T-helper 17 cell (primary cell): ENCODE measurements around the gene NR5A2. TPM values are rescaled to one million over a fixed set of nuclear protein-coding genes. Genes with fewer than 3 reads are reported as not detected.
"Not testable (repeated sequence)": the region's sequence is repeated elsewhere in the genome, so short reads cannot be mapped to it uniquely, and the experiment has no call there.

Source experiments
- ATAC-seq: fragments of 150-1000 bp; cut with Tn5 transposase; 2 replicates; pipeline ENCODE4 v1.10.0; 2021; ENCODE audit warnings: mild to moderate bottlenecking, moderate library complexity
- DNase-seq, 3 donors: peaks; one replicate each; pipeline versions ENCODE4 v3.0.0 to v3.0.0-alpha.2; 2020 to 2021
- H3K9me3 ChIP-seq: one replicate; pipeline ENCODE4 v1.7.0; 2013; ENCODE audit warnings: low read length, mild to moderate bottlenecking; ENCODE audit not compliant: control insufficient read depth, poor library complexity, severe bottlenecking
- H3K27ac Mint-ChIP-seq: one replicate; pipeline ENCODE4 v1.8.0; 2022; ENCODE audit warnings: mild to moderate bottlenecking, moderate library complexity, mixed read lengths
- H3K27me3 Mint-ChIP-seq: one replicate; pipeline ENCODE4 v1.8.0; 2022; ENCODE audit warnings: mixed read lengths
- H3K36me3 Mint-ChIP-seq: one replicate; pipeline ENCODE4 v1.8.0; 2022; ENCODE audit warnings: low read depth, mixed read lengths
- H3K4me1 Mint-ChIP-seq: one replicate; pipeline ENCODE4 v1.8.0; 2022; ENCODE audit warnings: mild to moderate bottlenecking, mixed read lengths
- H3K4me3 Mint-ChIP-seq: one replicate; pipeline ENCODE4 v1.8.0; 2022; ENCODE audit warnings: mild to moderate bottlenecking, moderate library complexity, mixed read lengths
- total RNA-seq, 4 donors: library from RNA in 2 of 4; stranded (reverse) in 2 of 4; gene quantifications; one replicate each; pipeline ENCODE4 v1.2.3 and lab custom pipeline; 2022 to 2026

NR5A2 gene
- total RNA-seq, 2 donors from 2014 or later, result not detected

DNA sequence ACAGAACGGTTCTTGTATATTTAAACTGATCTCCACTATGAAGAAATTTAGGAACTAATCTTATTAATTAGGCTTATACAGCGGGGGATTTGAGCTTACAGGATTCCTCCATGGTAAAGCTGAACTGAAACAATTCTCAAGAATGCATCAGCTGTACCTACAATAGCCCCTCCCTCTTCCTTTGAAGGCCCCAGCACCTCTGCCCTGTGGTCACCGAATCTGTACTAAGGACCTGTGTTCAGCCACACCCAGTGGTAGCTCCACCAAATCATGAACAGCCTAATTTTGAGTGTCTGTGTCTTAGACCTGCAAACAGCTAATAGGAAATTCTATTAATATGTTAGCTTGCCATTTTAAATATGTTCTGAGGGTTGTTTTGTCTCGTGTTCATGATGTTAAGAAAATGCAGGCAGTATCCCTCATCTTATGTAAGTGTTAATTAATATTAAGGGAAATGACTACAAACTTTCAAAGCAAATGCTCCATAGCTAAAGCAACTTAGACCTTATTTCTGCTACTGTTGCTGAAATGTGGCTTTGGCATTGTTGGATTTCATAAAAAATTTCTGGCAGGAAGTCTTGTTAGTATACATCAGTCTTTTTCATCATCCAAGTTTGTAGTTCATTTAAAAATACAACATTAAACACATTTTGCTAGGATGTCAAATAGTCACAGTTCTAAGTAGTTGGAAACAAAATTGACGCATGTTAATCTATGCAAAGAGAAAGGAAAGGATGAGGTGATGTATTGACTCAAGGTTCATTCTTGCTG lies 147.2 kb downstream of the NR5A2 start:
- ATAC-seq (no peak), DNase-seq (no peak)
- Mint-ChIP-seq H3K27me3 (peaks cover 28% of the 10 kb centered on the region), H3K4me1 (peaks cover 2% of the 10 kb centered on the region), H3K4me3 (no peak overlapping the region), H3K36me3 (no peaks in the 10 kb centered on the region), H3K27ac (no peak overlapping the region)
- H3K9me3 ChIP-seq, result no peaks in the 10 kb centered on the region

DNA sequence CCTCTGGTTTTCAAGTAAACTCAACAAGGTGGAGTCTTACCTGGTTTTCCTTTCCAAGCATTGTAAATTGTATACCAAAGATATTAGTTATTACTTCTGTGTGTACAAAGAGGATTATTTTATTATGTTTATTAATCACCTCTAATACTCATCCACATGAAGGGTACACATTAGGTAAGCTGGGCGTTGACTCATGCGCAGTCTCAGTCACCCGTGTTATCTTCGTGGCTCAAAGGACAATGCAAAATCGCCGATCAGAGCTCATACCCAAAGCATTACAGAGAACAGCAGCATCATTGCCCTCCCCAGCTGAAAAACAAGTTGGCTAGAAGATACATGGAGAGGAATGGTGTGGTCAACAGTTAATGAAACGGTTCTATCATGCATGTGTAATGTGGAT lies 148.7 kb downstream of the NR5A2 start:
- peaks cover 35% of the 10 kb centered on the region for H3K27me3 Mint-ChIP-seq
- no peak overlapping the region for H3K4me3 Mint-ChIP-seq

DNA sequence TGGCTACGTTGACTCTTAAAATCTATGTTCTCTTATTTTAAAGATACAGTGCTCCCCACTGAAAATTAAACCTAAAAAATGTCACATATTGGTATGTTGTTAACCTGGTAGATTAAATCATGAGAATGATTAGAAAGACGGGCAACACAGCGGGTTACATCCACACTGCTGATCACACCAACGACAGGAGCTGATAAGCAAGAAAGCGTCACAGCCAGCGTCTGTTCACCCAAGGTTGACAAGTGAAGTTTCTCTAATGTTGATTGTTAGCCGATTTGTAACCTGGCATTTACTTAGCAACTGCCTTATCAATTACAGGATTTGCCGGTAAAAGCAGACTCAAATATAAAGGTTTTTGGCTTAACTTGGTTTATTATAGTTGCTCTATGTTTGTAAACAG lies 149.3 kb downstream of the NR5A2 start:
- H3K27ac Mint-ChIP-seq, result no peak overlapping the region
- no peaks in the 10 kb centered on the region for H3K36me3 Mint-ChIP-seq
- H3K9me3 ChIP-seq, result no peaks in the 10 kb centered on the region
- peaks cover 36% of the 10 kb centered on the region for H3K27me3 Mint-ChIP-seq
- no peak overlapping the region for H3K4me3 Mint-ChIP-seq
- ATAC-seq, result no peak
- no peak for DNase-seq
- peaks cover 2% of the 10 kb centered on the region for H3K4me1 Mint-ChIP-seq

More for the DNA sequence above, 148.7 kb downstream of the NR5A2 start:
- Mint-ChIP-seq H3K4me1 (peaks cover 2% of the 10 kb centered on the region), H3K27ac (no peak overlapping the region), H3K36me3 (no peaks in the 10 kb centered on the region)
- ATAC-seq (no peak), DNase-seq (no peak)
- no peaks in the 10 kb centered on the region for H3K9me3 ChIP-seq

DNA sequence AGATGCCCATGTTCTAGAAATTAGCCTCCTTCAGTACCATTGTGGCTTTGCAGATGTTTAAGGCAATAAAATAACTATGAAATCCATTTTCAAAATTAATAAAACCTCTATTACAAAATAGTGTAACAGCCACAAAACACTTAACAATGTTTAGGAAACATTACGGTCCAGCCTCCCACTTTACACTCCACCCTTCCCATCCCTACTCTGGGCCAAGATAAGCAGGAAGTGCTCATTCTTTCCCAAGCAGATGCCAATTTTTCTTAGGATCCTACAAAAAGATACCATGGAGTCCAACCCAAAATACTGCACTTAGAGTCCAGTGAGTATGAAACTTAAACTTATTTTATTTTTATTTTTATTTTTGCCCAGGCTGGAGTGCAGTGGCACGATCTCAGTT lies 150.8 kb downstream of the NR5A2 start:
- Mint-ChIP-seq H3K27ac (no peak overlapping the region), H3K4me1 (peaks cover 2% of the 10 kb centered on the region), H3K36me3 (no peaks in the 10 kb centered on the region), H3K4me3 (no peak overlapping the region), H3K27me3 (peaks cover 34% of the 10 kb centered on the region)
- H3K9me3 ChIP-seq, result no peaks in the 10 kb centered on the region
- ATAC-seq, result no peak
- DNase-seq, result no peak

DNA sequence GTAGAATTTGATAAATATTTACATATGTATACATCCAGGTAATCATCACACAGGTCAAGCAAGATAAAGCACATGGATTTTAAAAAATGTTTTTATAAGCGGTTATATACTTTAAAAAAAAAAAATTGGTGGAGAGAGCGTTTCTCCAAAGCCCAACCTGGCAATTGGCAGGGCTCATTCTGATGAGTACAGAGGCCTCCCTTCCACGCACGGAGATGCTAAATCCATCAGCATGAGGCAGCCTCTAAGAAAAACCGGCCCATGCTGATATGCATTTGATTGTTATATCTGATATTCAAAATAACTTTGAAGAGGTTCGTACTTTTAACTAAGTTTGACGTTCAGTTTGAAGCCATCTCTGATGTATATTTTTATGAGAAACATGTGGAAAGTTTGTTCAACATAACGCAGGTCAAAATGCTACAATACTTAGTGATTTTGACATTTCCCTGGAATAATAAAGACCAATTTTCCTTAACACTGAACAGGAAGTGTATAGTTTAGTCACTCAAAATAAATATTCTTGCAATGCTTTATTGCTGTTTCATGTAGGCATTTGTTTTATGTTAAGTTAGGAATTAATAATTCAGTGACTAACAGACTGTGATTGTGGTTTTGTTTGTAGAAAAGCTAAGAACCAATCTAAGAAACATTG lies 151.7 kb downstream of the NR5A2 start:
- DNase-seq (no peak), ATAC-seq (no peak)
- no peak overlapping the region for H3K27ac Mint-ChIP-seq
- H3K36me3 Mint-ChIP-seq, result no peaks in the 10 kb centered on the region
- H3K27me3 Mint-ChIP-seq, result peaks cover 34% of the 10 kb centered on the region
- H3K9me3 ChIP-seq, result no peaks in the 10 kb centered on the region
- H3K4me1 Mint-ChIP-seq, result peaks cover 2% of the 10 kb centered on the region
- no peak overlapping the region for H3K4me3 Mint-ChIP-seq

DNA sequence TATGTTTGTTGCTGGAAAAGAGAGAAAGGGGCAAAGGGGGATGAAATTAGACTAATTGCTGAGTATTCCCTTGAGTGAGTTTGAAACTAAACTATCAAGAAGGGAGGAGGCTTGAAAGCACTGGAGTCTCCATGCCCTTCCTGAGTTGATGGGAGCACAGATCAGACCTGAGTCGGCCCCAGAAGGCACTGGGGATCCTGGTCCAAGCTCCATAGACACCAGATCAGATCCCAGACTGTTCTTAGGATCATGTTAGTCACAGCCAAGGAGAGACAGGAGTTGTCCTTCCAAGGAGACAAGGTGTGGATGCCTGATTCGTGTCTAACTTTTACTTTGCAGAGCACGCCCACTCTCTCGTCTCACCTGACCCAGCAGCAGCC lies 152.3 kb downstream of the NR5A2 start:
- no peaks in the 10 kb centered on the region for H3K4me1 Mint-ChIP-seq
- no peak overlapping the region for H3K27ac Mint-ChIP-seq
- peaks cover 30% of the 10 kb centered on the region for H3K27me3 Mint-ChIP-seq
- H3K36me3 Mint-ChIP-seq, result no peaks in the 10 kb centered on the region
- H3K9me3 ChIP-seq, result no peaks in the 10 kb centered on the region
- no peak overlapping the region for H3K4me3 Mint-ChIP-seq
- no peak for ATAC-seq
- no peak for DNase-seq

DNA sequence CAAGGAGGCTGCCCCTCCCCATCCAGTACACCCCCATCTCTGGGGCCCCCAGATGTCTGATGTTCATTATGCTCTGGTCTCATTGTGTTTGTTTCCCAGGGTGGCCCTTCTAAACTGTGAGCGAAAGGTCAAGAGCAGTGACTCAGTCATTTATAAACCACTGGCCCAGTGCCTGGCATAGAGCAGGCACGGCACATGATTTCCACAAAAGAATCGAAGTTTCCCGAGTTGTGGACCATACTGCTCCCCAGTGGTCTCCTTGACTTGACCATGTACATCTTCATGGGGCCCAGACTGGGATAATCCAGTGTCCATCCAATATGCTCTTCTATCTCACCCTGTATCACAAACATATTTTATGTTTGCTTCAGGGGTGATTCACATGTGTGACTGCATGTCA lies 153.3 kb downstream of the NR5A2 start:
- ATAC-seq (no peak), DNase-seq (no peak)
- no peaks in the 10 kb centered on the region for H3K9me3 ChIP-seq
- no peak overlapping the region for H3K27ac Mint-ChIP-seq
- no peaks in the 10 kb centered on the region for H3K36me3 Mint-ChIP-seq
- H3K4me1 Mint-ChIP-seq, result peaks cover 2% of the 10 kb centered on the region
- no peak overlapping the region for H3K4me3 Mint-ChIP-seq
- H3K27me3 Mint-ChIP-seq, result peaks cover 25% of the 10 kb centered on the region

DNA sequence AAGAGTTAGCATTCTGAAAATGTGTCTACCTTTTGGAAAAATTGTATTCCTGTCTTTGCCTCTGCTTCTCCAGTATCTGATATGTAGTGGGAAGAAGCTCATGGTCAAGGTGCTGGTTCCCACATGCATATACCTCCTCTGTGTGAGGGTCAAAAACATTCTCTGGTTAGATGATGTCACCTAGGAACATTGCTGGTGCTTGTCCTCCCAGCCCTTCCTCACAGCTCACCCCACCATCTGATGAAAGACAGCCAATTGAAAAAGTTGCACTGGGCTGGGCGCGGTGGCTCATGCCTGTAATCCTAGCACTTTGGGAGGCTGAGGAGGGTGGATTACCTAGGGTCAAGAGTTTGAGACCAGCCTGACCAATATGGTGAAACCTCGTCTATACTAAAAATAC lies 154.4 kb downstream of the NR5A2 start:
- Mint-ChIP-seq H3K4me3 (no peak overlapping the region), H3K4me1 (peaks cover 2% of the 10 kb centered on the region), H3K27me3 (peaks cover 25% of the 10 kb centered on the region), H3K27ac (no peak overlapping the region), H3K36me3 (no peaks in the 10 kb centered on the region)
- DNase-seq (no peak), ATAC-seq (no peak)
- no peaks in the 10 kb centered on the region for H3K9me3 ChIP-seq

DNA sequence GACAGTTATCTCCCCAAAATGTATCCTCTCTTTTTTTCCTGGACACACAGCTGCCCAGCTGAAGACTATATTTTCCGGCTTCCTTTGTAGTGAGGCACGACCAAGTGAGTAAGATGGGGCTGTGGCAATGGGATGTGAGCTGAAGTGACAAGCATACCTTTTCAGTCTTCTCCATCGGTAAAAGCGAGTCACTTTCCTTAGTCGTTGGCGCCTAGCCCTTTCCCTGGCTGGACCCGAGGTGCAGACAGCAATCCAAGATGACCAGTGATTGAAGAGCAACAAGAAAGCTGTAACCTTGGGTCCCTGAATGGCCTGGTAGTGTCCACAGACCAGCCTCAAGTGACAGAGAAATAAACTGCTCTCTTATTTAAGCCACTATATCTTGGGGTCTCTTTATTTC lies 155.2 kb downstream of the NR5A2 start:
- no peaks in the 10 kb centered on the region for H3K9me3 ChIP-seq
- Mint-ChIP-seq H3K36me3 (no peaks in the 10 kb centered on the region), H3K27ac (no peak overlapping the region), H3K27me3 (peaks cover 25% of the 10 kb centered on the region), H3K4me3 (no peak overlapping the region), H3K4me1 (peaks cover 2% of the 10 kb centered on the region)
- ATAC-seq (no peak), DNase-seq (no peak)

DNA sequence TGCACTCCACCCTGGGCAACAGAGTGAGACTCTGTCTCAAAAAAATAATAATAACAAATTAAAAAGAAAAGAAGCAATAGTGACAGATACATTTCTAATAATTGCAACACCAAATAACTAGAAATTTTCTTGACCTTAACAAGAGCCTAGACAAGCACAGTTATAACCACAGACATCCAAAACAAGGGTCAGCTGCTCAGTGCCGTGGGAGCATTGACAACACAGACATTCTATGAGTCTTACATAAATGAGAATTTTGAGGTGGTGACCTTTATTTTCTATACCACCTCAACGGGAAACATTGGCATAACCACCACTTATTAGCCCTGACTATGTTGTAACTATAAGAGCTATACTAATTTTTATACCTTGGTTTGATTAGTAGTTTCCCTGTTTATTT lies 156.1 kb downstream of the NR5A2 start:
- ATAC-seq (no peak), DNase-seq (no peak)
- no peak overlapping the region for H3K4me3 Mint-ChIP-seq
- H3K4me1 Mint-ChIP-seq, result peaks cover 2% of the 10 kb centered on the region
- no peak overlapping the region for H3K27ac Mint-ChIP-seq
- no peaks in the 10 kb centered on the region for H3K9me3 ChIP-seq
- H3K27me3 Mint-ChIP-seq, result peaks cover 25% of the 10 kb centered on the region
- no peaks in the 10 kb centered on the region for H3K36me3 Mint-ChIP-seq

DNA sequence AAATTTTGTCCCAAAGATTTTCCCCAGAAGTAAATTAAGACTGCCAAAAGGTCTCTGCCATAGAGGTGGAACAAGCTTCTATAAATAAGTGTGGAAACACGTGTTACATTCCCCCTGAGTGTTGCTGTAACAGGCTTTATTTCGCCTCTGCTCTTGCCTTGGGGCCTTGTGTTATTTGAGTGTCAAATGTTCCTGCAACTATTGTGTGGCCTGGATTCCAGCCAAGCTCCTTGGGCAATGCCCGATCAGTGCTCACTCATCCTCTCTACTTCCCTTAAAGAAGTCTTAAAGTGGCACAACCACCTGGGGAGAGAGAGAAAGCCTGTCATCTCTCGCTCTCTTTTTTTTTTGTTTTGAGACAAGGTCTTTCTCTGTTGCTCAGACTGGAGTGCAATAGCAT lies 156.7 kb downstream of the NR5A2 start:
- Mint-ChIP-seq H3K4me3 (no peak overlapping the region), H3K27ac (no peak overlapping the region), H3K36me3 (no peaks in the 10 kb centered on the region), H3K4me1 (peaks cover 2% of the 10 kb centered on the region), H3K27me3 (peaks cover 25% of the 10 kb centered on the region)
- ATAC-seq, result no peak
- H3K9me3 ChIP-seq, result no peaks in the 10 kb centered on the region
- no peak for DNase-seq

DNA sequence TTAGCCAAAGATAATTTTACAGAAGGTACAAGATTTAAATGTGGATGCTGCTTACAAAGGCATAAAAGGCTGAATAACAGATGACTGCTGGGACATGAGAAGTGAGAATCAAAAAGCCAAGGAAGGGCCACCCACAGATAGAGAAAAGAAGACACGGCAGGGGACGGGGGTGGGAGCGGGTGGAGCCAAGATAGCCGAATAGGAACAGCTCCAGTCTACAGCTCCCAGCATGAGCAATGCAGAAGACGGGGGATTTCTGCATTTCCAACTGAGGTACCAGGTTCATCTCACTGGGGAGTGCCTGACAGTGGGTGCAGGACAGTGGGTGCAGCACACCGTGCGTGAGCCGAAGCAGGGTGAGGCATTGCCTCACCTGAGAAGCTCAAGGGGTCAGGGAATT lies 157.7 kb downstream of the NR5A2 start:
- not testable (repeated sequence) for H3K4me3 Mint-ChIP-seq, H3K9me3 ChIP-seq, ATAC-seq, H3K4me1 Mint-ChIP-seq, H3K36me3 Mint-ChIP-seq, H3K27ac Mint-ChIP-seq, DNase-seq
- peaks cover 17% of the 10 kb centered on the region for H3K27me3 Mint-ChIP-seq

DNA sequence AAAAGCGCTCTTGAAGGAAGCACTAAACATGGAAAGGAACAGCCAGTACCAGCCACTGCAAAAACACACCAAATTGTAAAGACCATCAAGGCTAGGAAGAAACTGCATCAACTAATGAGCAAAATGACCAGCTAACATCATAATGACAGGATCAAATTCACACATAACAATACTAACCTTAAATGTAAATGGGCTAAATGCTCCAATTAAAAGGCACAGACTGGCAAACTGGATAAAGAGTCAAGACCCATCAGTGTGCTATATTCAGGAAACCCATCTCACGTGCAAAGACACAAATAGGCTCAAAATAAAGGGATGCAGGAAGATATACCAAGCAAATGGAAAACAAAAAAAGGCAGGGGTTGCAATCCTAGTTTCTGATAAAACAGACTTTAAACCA lies 159.8 kb downstream of the NR5A2 start:
- not testable (repeated sequence) for H3K4me1 Mint-ChIP-seq

DNA sequence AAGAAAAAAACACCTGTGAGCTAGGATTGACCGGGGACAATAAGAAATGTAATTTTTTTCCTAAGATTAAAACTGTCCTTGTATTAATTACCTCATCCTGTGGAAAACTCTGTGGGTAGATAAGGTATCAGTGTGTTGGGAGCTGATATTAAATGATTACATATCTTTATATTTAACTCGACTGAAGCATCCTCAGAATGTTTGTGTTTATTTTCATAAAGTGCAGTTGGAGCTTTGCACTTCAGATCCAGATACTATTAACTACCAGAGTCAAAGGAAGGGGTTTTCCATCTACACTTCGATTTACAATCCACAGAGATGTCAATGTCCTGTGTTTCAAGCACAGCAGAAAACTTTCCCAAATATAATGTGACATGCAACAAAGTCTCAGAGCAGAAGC lies 164.5 kb downstream of the NR5A2 start:
- no peak overlapping the region for H3K27ac Mint-ChIP-seq
- H3K9me3 ChIP-seq, result no peaks in the 10 kb centered on the region
- ATAC-seq, result no peak

More for the DNA sequence above, 159.8 kb downstream of the NR5A2 start:
- ATAC-seq, H3K9me3 ChIP-seq, H3K27me3 Mint-ChIP-seq, H3K36me3 Mint-ChIP-seq, H3K27ac Mint-ChIP-seq, H3K4me3 Mint-ChIP-seq, DNase-seq: not testable (repeated sequence)

More for the DNA sequence above, 164.5 kb downstream of the NR5A2 start:
- H3K27me3 Mint-ChIP-seq, result peaks cover 19% of the 10 kb centered on the region
- no peaks in the 10 kb centered on the region for H3K36me3 Mint-ChIP-seq
- H3K4me3 Mint-ChIP-seq, result no peak overlapping the region
- no peak for DNase-seq
- no peaks in the 10 kb centered on the region for H3K4me1 Mint-ChIP-seq
